Inferior parietal cortex (tissue), 1 donor: Measurements from ENCODE around the gene PRSS36.
"Not testable (repeated sequence)": the region's sequence is repeated elsewhere in the genome, so short reads cannot be mapped to it uniquely, and the experiment has no call there.

Experiments used
- DNase-seq: peaks from one replicate; pipeline ENCODE4 v3.0.0-alpha.2; 2016; ENCODE audit errors: extremely low spot score

The PRSS36 gene

DNA sequence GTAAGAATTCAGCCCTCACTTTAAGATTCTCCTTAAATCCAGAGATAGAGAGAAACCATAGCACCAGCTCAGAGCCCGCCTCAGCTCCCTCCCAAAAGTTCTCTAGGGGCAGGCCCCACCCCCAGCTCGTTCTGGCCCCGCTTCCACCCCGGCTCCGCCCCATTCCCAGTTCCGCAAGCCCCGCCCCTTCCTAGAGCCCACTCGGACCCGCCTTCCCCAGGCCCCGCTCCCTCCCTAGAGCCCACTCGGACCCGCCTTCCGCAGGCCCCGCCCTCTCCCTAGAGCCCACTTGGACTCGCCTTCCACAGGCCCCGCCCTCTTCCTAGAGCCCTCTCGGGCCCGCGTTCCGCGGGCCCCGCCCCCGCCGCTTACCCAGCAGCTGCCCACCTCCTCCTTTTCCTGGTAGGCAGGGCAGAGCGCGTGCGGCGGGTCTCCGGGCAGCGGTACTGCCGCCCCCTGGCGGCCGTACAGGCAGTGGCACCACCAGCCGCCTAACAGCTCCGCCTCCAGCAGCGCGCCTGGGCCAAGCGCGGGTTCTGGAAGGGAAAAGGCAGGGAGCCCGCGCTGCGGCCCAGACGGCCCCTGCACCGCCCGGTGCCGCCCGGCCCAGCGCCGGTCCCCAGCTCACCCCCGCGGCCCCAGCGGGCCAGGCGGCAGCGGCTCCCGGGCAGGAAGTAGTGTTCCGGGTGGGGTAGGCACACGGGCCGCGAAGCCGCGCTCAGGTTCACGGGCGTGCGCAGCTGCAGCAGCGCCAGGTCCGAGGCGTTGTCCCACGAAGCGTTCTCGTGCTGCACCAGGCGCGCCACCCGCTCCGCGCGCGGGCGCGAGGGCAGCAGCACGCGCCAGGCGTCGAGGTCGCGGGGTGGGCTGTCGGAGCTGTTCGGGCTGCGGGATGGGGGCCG lies 7.5 kb downstream of the PRSS36 start:
- DNase-seq = peak; percentile 91

- no peak for DNase-seq
Observed at GRCh38 chr16:31141489-31142108, 8.3 kb downstream of the PRSS36 start.

GRCh38 chr16:31141071-31141469 lies 8.8 kb downstream of the PRSS36 start:
- DNase-seq = not testable (repeated sequence)

DNA sequence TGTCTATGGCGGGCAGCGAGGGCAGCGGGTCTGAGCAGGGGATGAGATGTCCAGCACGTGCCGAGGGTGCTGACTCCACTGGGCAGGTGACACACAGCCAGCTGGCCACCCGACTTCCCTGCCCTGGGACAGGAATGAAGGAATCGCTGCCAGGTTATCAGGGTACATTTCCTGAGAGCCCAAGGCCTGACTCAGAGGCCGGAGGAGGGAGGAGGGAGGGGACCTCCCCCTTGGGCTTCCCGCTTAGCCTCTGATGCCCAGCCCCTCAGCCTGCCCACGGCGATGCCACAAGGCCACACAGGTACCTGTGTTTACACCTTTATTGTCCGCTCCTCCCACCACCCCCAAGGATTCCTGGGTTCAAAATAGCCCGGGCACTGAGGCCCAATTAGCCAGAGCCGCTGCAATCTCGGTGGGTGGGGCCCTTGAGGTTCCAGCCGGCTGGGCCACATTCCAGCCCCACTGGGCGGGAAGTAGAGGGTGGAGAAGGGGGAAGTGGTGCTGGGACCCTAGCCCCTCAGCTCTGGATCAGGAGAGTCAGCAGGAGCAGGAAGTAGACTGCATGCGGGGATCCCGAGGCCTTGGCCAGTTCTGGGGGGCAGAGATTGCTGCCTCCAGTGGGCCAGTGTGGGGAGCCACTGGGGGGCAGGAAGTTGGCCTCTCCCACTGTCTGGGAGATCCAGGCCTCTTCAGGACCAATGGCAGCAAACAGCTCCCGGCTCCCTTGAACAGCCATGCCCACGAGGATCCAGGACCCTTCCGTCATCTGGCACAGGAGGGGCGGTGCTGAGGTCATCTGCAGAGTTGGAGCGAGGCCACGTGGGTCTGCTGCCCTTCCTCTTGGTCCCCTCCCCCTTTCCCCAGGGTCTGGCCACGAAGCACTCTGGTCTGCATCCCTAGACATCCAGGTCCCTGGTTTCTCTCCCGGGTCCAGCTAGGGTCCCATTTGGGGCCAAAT lies 11.0 kb downstream of the PRSS36 start:
- DNase-seq = no peak

GRCh38 chr16:31136822-31137499 lies 12.9 kb downstream of the PRSS36 start:
- not testable (repeated sequence) for DNase-seq

GRCh38 chr16:31136287-31136662 lies 13.6 kb downstream of the PRSS36 start:
- DNase-seq = no peak

DNA sequence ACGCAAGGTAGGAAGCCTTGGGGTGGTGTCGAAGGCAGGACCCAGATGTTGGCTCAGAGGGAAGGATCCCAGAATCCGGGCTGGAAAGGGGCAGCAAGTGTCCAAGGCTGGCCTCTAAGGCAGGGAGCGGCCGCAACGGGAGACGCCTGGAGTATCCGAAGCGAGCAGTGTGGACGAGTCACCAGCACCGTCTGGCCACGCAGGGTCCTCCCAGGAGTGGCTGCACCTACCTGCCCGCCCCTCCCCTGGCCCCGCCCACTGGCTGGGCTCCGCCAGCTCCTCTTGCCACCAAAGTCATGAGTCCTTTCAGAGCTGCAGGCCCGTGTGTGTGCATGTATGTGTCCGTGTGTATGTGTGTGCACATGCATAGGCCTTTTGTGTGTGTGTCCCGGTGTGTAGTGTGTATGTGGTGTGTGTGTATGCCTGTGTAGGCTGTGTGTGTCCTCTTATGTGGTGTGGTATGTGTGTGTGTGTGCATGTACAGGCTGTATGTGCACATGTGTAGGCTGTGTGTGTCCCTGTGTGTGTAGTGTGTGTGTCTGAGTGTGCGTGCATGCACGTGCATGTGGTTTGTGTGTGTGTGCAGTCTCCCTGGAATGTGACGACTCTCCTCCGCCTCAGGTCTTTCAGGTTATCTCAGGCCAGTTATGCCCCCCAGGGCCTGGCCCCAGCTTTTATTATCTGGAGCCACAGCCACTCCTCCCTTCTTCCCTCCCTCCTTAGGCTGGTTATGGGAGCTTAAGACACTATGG lies 14.2 kb downstream of the PRSS36 start, which contains the start of gene PRSS8:
Gene PRSS8, minus strand, starts transcription at position 193 of the 752 bp plus-strand sequence. CDS start 229 bp downstream, outside the sequence.
- no peak for DNase-seq

GRCh38 chr16:31134625-31135534 lies 15.0 kb downstream of the PRSS36 start:
- DNase-seq = no peak

DNA sequence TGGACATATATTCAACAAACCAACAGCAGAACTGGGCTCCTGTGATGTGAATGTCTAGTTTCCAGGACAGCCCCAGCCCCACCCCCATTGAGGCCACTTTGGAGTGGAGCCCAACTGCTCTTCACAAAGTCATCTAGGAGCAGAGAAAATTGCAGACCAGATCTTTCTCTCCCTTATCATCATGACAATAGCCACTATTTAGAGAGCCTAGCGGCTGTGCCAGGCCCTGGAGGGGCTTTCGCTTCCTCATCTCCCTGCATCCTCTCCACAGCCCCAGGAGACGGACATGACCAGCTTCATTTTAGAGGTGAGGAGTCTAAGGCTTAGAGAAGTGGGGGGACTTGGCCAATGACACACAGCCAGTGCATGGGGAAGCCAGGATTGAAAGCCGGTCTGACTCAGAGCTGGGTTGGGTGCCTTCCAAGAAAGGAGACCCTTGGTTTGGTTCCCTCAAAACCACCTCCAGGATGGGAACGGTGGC lies 15.7 kb downstream of the PRSS36 start:
- no peak for DNase-seq

DNA sequence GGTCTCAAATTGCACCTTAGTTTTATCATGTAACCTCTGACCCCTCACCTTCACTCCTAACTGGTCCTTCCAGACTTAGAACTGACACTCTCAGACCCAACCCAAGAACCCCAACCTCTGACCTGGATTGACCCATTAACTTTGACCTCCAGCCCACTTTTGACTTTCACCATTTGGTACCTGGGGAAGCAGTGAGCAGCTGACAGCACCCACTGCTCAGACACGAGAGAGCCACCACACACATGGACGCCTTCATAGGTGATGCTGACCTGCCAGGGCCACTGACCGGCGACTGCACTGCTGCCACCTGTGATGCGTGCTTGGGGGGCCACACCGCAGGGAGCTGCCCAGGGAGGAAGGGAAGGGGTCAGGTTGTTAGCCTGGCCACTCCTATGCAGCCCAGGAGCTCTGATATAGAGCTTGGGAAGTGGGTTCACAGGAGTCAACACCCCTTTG lies 16.8 kb downstream of the PRSS36 start:
- DNase-seq = no peak

GRCh38 chr16:31132303-31132979 lies 17.4 kb downstream of the PRSS36 start:
- no peak for DNase-seq

DNA sequence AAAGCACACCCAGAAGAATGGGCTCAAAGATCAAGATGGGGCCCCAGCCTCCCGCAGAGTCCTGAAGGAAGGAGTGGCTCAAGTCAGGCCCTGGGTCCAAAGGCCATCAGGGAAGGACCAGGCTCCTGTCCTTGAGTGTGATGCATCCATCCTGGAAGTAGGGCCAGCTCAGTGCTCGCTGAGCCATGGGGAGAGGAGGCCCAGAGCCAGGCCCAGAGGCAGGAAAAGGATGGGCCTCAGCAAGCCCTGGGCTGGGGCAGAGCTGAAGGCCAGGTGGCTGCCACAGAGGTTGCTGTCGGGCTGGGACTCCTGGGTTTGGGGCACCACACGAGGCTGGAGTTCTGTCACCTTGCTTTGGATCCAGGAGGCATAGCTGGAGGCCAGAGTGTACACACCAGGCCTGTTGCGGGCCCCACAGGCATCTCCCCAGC lies 18.0 kb downstream of the PRSS36 start:
- DNase-seq = no peak

DNA sequence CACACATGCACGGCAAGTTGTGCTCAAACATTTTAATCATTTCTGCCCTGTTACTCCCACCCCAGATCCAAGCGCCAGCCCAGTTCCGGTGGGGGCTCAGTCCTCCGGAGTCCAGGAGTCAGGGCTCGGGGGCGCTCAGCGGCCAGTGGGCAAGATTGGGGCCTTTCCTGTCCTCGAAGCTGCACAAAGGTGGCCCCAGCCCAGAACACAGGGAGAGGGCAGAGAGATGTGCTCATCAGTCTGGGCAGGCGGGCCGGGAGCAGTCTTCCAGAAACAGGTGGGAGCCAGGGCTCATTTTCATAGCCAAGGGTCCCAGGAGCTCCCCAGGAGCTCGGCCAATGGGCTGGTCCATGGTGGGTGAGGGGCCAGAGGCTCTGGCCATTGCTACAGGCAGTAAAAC lies 18.4 kb downstream of the PRSS36 start:
- no peak for DNase-seq

GRCh38 chr16:31130899-31131298 lies 19.0 kb downstream of the PRSS36 start:
- no peak for DNase-seq

DNA sequence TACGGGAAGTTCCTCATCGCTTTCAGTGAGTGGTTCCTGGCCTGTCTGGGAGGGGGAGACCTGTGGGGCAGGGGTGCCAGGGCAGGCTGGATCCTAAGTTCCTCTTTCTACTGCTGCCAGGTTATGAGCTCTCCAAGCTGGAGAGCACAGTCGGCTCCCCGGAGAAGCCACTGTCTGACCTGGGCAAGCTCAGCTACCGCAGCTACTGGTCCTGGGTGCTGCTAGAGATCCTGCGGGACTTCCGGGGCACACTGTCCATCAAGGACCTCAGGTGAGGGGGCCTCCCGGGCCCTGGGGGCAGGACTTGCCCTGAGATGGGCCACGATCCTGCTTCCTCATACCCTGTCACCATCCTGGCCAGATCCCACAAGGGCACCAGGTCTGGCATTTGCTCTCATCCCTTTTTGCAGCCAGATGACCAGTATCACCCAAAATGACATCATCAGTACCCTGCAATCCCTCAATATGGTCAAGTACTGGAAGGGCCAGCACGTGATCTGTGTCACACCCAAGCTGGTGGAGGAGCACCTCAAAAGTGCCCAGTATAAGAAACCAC lies 19.5 kb downstream of the PRSS36 start:
- no peak for DNase-seq

GRCh38 chr16:31129568-31130335 lies 20.1 kb downstream of the PRSS36 start:
- peak; percentile 10 for DNase-seq
